Measurements from ENCODE around the gene HS6ST1. TPM values are rescaled to one million over a fixed set of nuclear protein-coding genes. Genes with fewer than 3 reads are reported as not detected.
A peak's percentile ranks its signal among the peaks of the same experiment; 100 is the strongest.

Gene HS6ST1
- total RNA-seq, 4 donors from 2014 or later = 20.5 to 43.6 (median 32.1) TPM

- H3K4me1 ChIP-seq = peaks cover 0 to 94% (median 45%) of the 10 kb centered on the region in 3 donors
These were observed 5.4 kb downstream of the HS6ST1 start for GRCh38 chr2:128313091-128313836.

DNA sequence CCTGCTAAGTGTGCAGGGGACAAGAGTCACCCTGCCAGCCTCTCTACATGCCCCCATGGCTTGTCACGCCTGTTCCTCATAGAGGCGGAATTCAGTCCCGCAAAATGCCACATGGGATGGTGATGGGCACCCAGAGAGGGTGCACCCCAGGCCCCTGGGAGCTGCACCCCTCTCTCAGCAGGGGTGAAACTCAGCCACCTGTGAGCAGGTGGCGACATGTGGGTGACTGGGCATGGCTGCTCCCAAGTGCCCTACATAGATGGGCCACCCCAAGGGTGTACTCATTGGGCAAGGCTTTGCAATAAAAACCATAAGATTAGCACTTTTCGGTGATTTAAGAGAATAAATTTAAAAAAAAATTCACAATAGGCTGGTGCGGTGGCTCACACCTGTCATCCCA is 6.3 kb downstream of the HS6ST1 start:
- Histone ChIP-seq H3K27me3 (no peaks in the 10 kb centered on the region), H3K4me3 (no peak overlapping the region), H3K4me1 (peaks cover 0 to 98% (median 51%) of the 10 kb centered on the region in 3 donors), H3K36me3 (peaks cover 0 to 6% of the 10 kb centered on the region in 2 donors), H3K9me3 (no peaks in the 10 kb centered on the region), H3K27ac (no peak overlapping the region)
- ATAC-seq = no peak
- no peak for TF ChIP-seq POLR2A (IDR thresholded peaks at IDR 0.05)
- WGBS, 2 donors (ENCODE audit: low coverage in 1 of 2) = 86 to 100% methylated on average over 2 to 3 of the region's 6 CpGs

More at GRCh38 chr2:128313091-128313836, 5.4 kb downstream of the HS6ST1 start:
- Histone ChIP-seq H3K36me3 (peaks cover 0 to 6% of the 10 kb centered on the region in 2 donors), H3K27ac (no peak overlapping the region), H3K27me3 (no peaks in the 10 kb centered on the region), H3K9me3 (no peaks in the 10 kb centered on the region), H3K4me3 (no peak overlapping the region)
- no peak for TF ChIP-seq EP300 (IDR thresholded peaks at IDR 0.05)
- TF ChIP-seq POLR2AphosphoS5 (IDR thresholded peaks at IDR 0.05) = no peak
- TF ChIP-seq POLR2A (IDR thresholded peaks at IDR 0.05) = peak in 1 of 2 donors; percentile 14
- peak in 2 of 4 experiments; percentile 28 to 29 for TF ChIP-seq CTCF (IDR thresholded peaks at IDR 0.05)
- WGBS, 2 donors (ENCODE audit: low coverage in 1 of 2) = 51% methylated on average over 5 of the region's 8 CpGs; no CpG with 5 or more reads in 1 of the 2 donors
- ATAC-seq = no peak

- no peak for ATAC-seq
- no CpG with 5 or more reads among the region's 11 CpGs for WGBS, 2 donors (ENCODE audit: low coverage in 1 of 2)
- H3K9me3 ChIP-seq = no peaks in the 10 kb centered on the region
- no peak for TF ChIP-seq CTCF (IDR thresholded peaks at IDR 0.05)
- no peak for TF ChIP-seq POLR2A (IDR thresholded peaks at IDR 0.05)
- TF ChIP-seq EP300 (IDR thresholded peaks at IDR 0.05) = no peak
- TF ChIP-seq POLR2AphosphoS5 (IDR thresholded peaks at IDR 0.05) = no peak
- no peak overlapping the region for H3K4me3 ChIP-seq
- peaks cover 0 to 98% (median 46%) of the 10 kb centered on the region in 3 donors for H3K4me1 ChIP-seq
- no peaks in the 10 kb centered on the region for H3K27me3 ChIP-seq
- H3K27ac ChIP-seq = no peak overlapping the region
- H3K36me3 ChIP-seq = peaks cover 0 to 6% of the 10 kb centered on the region in 2 donors
These were observed 6.8 kb downstream of the HS6ST1 start for GRCh38 chr2:128311755-128312341.

- Histone ChIP-seq H3K27me3 (no peaks in the 10 kb centered on the region), H3K36me3 (peaks cover 0 to 6% of the 10 kb centered on the region in 2 donors), H3K4me1 (peaks cover 0 to 98% (median 47%) of the 10 kb centered on the region in 3 donors), H3K27ac (no peak overlapping the region), H3K9me3 (no peaks in the 10 kb centered on the region), H3K4me3 (no peak overlapping the region)
- WGBS, 2 donors (ENCODE audit: low coverage in 1 of 2) = 97 to 100% methylated on average over 1 to 6 of the region's 7 CpGs
- no peak for ATAC-seq
- TF ChIP-seq CTCF (IDR thresholded peaks at IDR 0.05) (no peak), POLR2A (IDR thresholded peaks at IDR 0.05) (no peak), POLR2AphosphoS5 (IDR thresholded peaks at IDR 0.05) (no peak), EP300 (IDR thresholded peaks at IDR 0.05) (no peak)
These were observed 7.4 kb downstream of the HS6ST1 start for GRCh38 chr2:128311216-128311754.

DNA sequence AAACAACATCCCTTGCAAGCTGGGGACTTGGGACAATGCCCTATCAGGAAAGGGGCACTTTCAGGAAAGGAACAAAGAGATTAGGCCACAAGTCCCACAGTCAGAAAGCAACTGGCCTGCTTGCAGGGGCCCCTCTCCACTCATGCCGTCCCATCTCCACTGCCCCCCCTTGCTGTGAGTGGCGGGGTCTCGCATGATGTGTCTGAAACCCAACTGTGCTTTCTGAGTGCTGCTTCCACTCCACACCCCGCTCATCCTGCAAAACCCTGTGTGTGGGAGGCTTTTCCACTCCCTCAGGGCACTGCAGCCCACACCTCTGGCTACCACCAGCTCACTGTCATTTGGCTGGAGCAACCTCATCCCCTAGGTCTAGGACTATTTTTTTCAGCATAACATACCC is 7.9 kb downstream of the HS6ST1 start:
- no peak for ATAC-seq
- no peaks in the 10 kb centered on the region for H3K9me3 ChIP-seq
- H3K36me3 ChIP-seq = peaks cover 0 to 6% of the 10 kb centered on the region in 2 donors
- WGBS, 2 donors (ENCODE audit: low coverage in 1 of 2) = 84 to 90% methylated on average over 2 to 3 of the region's 4 CpGs
- H3K4me3 ChIP-seq = no peak overlapping the region
- no peaks in the 10 kb centered on the region for H3K27me3 ChIP-seq
- peaks cover 0 to 98% (median 47%) of the 10 kb centered on the region in 3 donors for H3K4me1 ChIP-seq
- TF ChIP-seq POLR2AphosphoS5 (IDR thresholded peaks at IDR 0.05) (no peak), CTCF (IDR thresholded peaks at IDR 0.05) (no peak), EP300 (IDR thresholded peaks at IDR 0.05) (no peak), POLR2A (IDR thresholded peaks at IDR 0.05) (no peak)
- no peak overlapping the region for H3K27ac ChIP-seq

All from gastroesophageal sphincter (tissue), 4 donors.